Measurements from ENCODE around the gene CD47.

Gene CD47

DNA sequence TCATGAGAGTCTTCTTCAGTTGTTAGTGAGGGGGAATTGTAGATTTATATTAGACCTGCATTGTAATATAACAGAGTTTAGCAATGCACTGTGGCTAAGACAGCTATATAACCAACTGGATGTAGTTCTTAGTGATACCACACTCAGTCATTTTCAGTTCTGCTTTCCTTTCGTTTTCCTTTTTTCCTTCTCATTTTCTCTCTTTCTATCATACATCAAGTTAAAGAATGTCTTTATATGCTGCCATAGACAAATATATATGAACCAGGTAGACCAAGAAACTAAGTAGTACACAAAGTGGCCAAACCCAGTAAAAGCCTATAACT, 43.7 kb upstream of the CD47 start:
- Histone ChIP-seq H3K9me3 (ENCODE audit: insufficient read depth, low read depth, low read length) (no peaks in the 10 kb centered on the region), H3K9me2 (replicated peaks; ENCODE audit: low read depth, low read length) (no peaks in the 10 kb centered on the region), H3K36me3 (ENCODE audit: insufficient read depth, low read length) (peaks cover 6% of the 10 kb centered on the region; the same call in 1 of the 2 replicates), H3K27me3 (ENCODE audit: insufficient read depth, low read length, poor library complexity, severe bottlenecking) (no peaks in the 10 kb centered on the region), H2AFZ (ENCODE audit: low read length) (no peak overlapping the region), H3K79me2 (ENCODE audit: insufficient read depth, low read length) (peaks cover 14% of the 10 kb centered on the region; the same call in 1 of the 2 replicates), H3K9ac (ENCODE audit: low read depth, low read length, poor library complexity, severe bottlenecking) (peak overlapping the region; percentile 49), H3K4me1 (ENCODE audit: insufficient read depth, low read length, poor library complexity, severe bottlenecking) (peaks cover 61% of the 10 kb centered on the region), H3K4me2 (ENCODE audit: low read depth, low read length, poor library complexity, severe bottlenecking) (peak overlapping the region; percentile 67), H4K20me1 (ENCODE audit: insufficient read depth, low read length, poor library complexity, severe bottlenecking) (no peaks in the 10 kb centered on the region), H3F3A (ENCODE audit: low read depth) (no peaks in the 10 kb centered on the region), H3K4me3 (ENCODE audit: low read length, poor library complexity, severe bottlenecking) (peak overlapping the region; percentile 25)
- TF ChIP-seq, protein P1, sequence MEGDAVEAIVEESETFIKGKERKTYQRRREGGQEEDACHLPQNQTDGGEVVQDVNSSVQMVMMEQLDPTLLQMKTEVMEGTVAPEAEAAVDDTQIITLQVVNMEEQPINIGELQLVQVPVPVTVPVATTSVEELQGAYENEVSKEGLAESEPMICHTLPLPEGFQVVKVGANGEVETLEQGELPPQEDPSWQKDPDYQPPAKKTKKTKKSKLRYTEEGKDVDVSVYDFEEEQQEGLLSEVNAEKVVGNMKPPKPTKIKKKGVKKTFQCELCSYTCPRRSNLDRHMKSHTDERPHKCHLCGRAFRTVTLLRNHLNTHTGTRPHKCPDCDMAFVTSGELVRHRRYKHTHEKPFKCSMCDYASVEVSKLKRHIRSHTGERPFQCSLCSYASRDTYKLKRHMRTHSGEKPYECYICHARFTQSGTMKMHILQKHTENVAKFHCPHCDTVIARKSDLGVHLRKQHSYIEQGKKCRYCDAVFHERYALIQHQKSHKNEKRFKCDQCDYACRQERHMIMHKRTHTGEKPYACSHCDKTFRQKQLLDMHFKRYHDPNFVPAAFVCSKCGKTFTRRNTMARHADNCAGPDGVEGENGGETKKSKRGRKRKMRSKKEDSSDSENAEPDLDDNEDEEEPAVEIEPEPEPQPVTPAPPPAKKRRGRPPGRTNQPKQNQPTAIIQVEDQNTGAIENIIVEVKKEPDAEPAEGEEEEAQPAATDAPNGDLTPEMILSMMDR (conservative IDR thresholded peaks at IDR 0.05; ENCODE audit: low read length): no peak
- no peak for TF ChIP-seq EZH2phosphoT487 (IDR thresholded peaks at IDR 0.05; ENCODE audit: borderline replicate concordance)

DNA sequence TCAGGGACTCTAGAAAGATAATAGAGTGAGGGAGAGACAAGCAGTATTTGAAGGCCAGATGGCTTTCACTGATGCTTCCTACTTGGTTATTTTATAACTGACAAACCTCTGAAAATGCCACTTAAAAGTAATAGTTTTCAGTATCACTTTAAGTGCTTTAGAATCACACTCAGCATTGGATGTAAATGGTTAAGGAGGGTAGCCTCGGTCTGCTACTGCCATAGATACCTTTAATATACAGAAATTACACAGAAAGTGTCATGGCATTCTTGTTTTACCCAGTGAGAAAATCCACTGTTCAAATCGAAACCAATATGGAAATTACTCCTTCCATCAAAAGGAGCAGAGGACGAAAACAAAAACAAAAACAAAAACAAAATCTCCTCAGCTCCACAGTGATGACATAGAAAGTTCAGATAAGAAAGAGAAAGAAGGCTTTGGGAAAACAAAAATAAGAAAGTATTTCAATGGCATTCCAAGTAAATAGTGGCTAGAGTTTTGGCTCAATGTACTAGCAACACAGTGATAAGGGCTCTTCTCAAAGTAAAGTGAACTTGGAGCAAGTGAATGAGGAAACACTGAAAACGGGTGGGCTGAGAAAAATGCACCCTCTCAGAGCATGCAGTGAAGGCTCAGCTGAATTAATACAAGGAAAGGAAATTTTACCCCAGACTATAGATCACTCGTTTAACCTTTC, 43.2 kb upstream of the CD47 start:
- H4K20me1 ChIP-seq (ENCODE audit: insufficient read depth, low read length, poor library complexity, severe bottlenecking): no peaks in the 10 kb centered on the region
- H3K9me3 ChIP-seq (ENCODE audit: insufficient read depth, low read depth, low read length): no peaks in the 10 kb centered on the region
- H3K36me3 ChIP-seq (ENCODE audit: insufficient read depth, low read length): peaks cover 6% of the 10 kb centered on the region; the same call in 1 of the 2 replicates
- TF ChIP-seq EZH2phosphoT487 (IDR thresholded peaks at IDR 0.05; ENCODE audit: borderline replicate concordance): no peak
- TF ChIP-seq, protein P1 (conservative IDR thresholded peaks at IDR 0.05; ENCODE audit: low read length): no peak
- no peaks in the 10 kb centered on the region for H3K27me3 ChIP-seq (ENCODE audit: insufficient read depth, low read length, poor library complexity, severe bottlenecking)
- H3K9ac ChIP-seq (ENCODE audit: low read depth, low read length, poor library complexity, severe bottlenecking): peak overlapping the region; percentile 49
- peaks cover 65% of the 10 kb centered on the region for H3K4me1 ChIP-seq (ENCODE audit: insufficient read depth, low read length, poor library complexity, severe bottlenecking)
- H3K4me2 ChIP-seq (ENCODE audit: low read depth, low read length, poor library complexity, severe bottlenecking): peak overlapping the region; percentile 67
- H3F3A ChIP-seq (ENCODE audit: low read depth): no peaks in the 10 kb centered on the region
- H3K79me2 ChIP-seq (ENCODE audit: insufficient read depth, low read length): peaks cover 19% of the 10 kb centered on the region; the same call in 1 of the 2 replicates
- no peaks in the 10 kb centered on the region for H3K9me2 ChIP-seq (replicated peaks; ENCODE audit: low read depth, low read length)
- H3K4me3 ChIP-seq (ENCODE audit: low read length, poor library complexity, severe bottlenecking): peak overlapping the region; percentile 25
- no peak overlapping the region for H2AFZ ChIP-seq (ENCODE audit: low read length)

DNA sequence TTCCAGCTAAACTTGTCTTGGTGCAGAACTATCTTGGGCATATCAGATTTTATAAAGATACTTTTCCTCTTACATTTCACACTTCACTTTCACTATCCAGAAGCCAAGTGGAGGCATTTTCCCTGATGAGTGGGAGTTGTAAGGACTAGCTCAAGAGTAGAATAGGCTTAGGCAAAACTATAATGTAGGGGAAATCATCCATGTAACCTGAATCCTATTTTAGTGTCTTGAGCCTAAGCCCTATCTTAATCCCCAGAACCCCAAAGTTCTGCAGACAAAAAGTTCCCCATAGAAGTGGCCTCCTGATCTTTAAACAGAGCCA, 42.2 kb upstream of the CD47 start:
- H3K9ac ChIP-seq (ENCODE audit: low read depth, low read length, poor library complexity, severe bottlenecking): peak overlapping the region; percentile 49
- H3K79me2 ChIP-seq (ENCODE audit: insufficient read depth, low read length): peaks cover 29% of the 10 kb centered on the region
- no peaks in the 10 kb centered on the region for H3K9me3 ChIP-seq (ENCODE audit: insufficient read depth, low read depth, low read length)
- no peaks in the 10 kb centered on the region for H3K27me3 ChIP-seq (ENCODE audit: insufficient read depth, low read length, poor library complexity, severe bottlenecking)
- H3K4me2 ChIP-seq (ENCODE audit: low read depth, low read length, poor library complexity, severe bottlenecking): peak overlapping the region; percentile 67
- H3F3A ChIP-seq (ENCODE audit: low read depth): no peaks in the 10 kb centered on the region
- peak overlapping the region; percentile 37 for H3K4me3 ChIP-seq (ENCODE audit: low read length, poor library complexity, severe bottlenecking)
- no peak overlapping the region for H2AFZ ChIP-seq (ENCODE audit: low read length)
- TF ChIP-seq, protein P1 (conservative IDR thresholded peaks at IDR 0.05; ENCODE audit: low read length): no peak
- no peak for TF ChIP-seq EZH2phosphoT487 (IDR thresholded peaks at IDR 0.05; ENCODE audit: borderline replicate concordance)
- peaks cover 75% of the 10 kb centered on the region for H3K4me1 ChIP-seq (ENCODE audit: insufficient read depth, low read length, poor library complexity, severe bottlenecking)
- H3K36me3 ChIP-seq (ENCODE audit: insufficient read depth, low read length): peaks cover 6% of the 10 kb centered on the region; the same call in 1 of the 2 replicates
- no peaks in the 10 kb centered on the region for H3K9me2 ChIP-seq (replicated peaks; ENCODE audit: low read depth, low read length)
- H4K20me1 ChIP-seq (ENCODE audit: insufficient read depth, low read length, poor library complexity, severe bottlenecking): no peaks in the 10 kb centered on the region

All from Loucy (cell line).